RWPE1 (cell line): ENCODE data around the gene PAMR1.

ENCODE experiments used
- CTCF ChIA-PET: fragments of 350-600 bp; sonication (Branson Sonifier 250); formaldehyde crosslinking; extraction: SDS; loops from one replicate; lab custom pipeline; 2021; lab: Yijun Ruan, JAX
- POLR2A ChIA-PET: fragments of 400-600 bp; formaldehyde crosslinking; extraction: SDS; loops from one replicate; lab custom pipeline; 2020; ENCODE audit warnings: antibody characterized with exemption; ENCODE audit not compliant: low non-redundant PET; lab: Yijun Ruan, JAX
- DNase-seq: peaks from one replicate; pipeline ENCODE4 v3.0.0; 2012; ENCODE audit warnings: low spot score
- H3K27ac ChIP-seq: fragments of 450-650 bp; 2 replicates; pipeline ENCODE4 v1.5.1; 2017
- TF ChIP-seq, protein P1 (sequence below): fragments of 450-650 bp; conservative IDR thresholded peaks from 2 replicates; pipeline ENCODE4 v1.5.1; 2017; ENCODE audit warnings: low read depth, mild to moderate bottlenecking

The PAMR1 gene

DNA sequence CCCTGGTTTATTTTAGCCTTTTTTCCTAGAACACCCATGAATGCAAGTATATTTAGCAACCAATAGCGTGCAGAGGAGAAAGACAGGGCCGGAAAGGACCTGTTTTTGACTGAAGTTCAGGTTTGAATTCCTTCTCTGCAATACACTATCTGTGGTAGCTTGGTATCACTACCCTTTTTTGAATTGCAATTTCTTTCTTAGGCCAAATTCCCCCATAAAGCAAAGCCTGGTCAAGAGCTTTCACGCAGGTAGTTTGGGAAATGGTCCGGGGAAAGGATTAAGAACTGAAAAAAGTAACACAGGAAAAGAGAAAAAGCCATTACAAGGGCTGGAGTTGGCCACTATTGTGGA is 38.8 kb upstream of the PAMR1 start:
- no peak overlapping the region for H3K27ac ChIP-seq
- TF ChIP-seq, protein P1, sequence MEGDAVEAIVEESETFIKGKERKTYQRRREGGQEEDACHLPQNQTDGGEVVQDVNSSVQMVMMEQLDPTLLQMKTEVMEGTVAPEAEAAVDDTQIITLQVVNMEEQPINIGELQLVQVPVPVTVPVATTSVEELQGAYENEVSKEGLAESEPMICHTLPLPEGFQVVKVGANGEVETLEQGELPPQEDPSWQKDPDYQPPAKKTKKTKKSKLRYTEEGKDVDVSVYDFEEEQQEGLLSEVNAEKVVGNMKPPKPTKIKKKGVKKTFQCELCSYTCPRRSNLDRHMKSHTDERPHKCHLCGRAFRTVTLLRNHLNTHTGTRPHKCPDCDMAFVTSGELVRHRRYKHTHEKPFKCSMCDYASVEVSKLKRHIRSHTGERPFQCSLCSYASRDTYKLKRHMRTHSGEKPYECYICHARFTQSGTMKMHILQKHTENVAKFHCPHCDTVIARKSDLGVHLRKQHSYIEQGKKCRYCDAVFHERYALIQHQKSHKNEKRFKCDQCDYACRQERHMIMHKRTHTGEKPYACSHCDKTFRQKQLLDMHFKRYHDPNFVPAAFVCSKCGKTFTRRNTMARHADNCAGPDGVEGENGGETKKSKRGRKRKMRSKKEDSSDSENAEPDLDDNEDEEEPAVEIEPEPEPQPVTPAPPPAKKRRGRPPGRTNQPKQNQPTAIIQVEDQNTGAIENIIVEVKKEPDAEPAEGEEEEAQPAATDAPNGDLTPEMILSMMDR = no peak
- ChIA-PET CTCF (no interaction called here), POLR2A (no interaction called here)
- DNase-seq = no peak

DNA sequence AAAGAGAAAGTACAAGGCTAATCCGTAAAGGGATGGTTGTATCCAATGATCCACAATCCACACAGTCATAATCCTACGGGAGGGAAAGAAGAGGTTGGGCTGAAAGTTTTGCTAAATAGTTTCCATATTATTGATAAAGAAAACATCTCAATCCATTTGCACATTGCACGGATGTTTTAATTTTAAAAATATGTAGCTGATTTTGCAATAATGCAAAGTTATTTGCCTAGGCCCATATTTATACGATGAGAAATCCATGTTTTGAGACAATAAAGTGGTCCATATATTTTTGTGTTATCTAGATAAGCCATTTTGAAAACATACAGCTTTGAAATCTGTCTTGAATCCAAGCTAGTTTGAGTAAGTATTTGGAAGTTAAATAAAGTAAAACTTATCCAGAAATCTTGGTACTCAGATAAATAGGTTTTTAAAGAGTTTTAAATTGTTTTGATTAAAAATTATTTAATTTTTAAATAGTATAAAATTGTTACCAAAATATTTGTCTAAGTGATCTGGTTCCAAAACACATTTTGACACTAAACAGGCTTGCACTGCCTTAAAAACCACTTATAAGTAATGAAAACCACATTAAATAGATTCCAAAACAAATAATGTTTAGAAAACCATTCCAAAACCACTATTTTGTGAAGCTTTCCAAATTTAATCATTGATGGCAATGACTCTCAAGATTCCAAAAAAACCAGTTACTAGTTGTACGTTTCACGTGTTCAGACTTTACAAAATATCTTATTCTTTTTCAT is 38.2 kb upstream of the PAMR1 start:
- no peak overlapping the region for H3K27ac ChIP-seq
- TF ChIP-seq, protein P1 = no peak
- DNase-seq = no peak
- ChIA-PET POLR2A (no interaction called here), CTCF (interaction anchor here (0.6 kb wide), 2 partner anchors 56 to 664 kb away, joined by 3 to 4 read pairs; no protein-coding TSS in a partner anchor)

DNA sequence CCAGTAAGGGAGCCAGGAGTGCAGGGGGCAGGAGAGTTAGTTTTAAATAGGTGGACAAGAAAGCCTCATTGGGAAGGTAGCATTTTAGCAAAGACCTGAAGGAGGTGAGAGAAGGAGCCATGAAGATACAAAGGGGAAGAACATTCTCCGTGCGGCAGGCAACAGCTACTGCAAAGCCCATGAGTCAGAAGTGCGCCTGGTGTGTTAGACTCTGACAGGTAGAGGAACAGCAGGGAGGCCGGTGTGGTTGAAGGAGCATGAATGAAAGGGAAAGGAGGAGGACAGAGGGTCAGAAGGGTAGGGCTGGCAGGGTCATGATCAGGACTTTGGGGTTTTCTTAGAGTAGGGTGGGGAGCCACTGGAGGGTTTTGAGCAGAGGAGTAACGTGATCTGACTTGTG is 34.5 kb upstream of the PAMR1 start:
- ChIA-PET CTCF (no interaction called here), POLR2A (no interaction called here)
- TF ChIP-seq, protein P1 = no peak
- DNase-seq = no peak
- H3K27ac ChIP-seq = no peak overlapping the region

GRCh38 chr11:35558513-35558912 is 33.1 kb upstream of the PAMR1 start:
- DNase-seq = no peak
- ChIA-PET CTCF (no interaction called here), POLR2A (no interaction called here)
- no peak overlapping the region; the same call in 1 of the 2 replicates for H3K27ac ChIP-seq
- TF ChIP-seq, protein P1 = no peak

- TF ChIP-seq, protein P1 = no peak
- ChIA-PET CTCF (interaction anchor here (0.9 to 1.1 kb wide), 2 partner anchors 9 to 15 kb away, joined by 3 read pairs; no protein-coding TSS in a partner anchor), POLR2A (no interaction called here)
- H3K27ac ChIP-seq = no peak overlapping the region
- DNase-seq = no peak
Observed at GRCh38 chr11:35555488-35555887, 30.1 kb upstream of the PAMR1 start.

DNA sequence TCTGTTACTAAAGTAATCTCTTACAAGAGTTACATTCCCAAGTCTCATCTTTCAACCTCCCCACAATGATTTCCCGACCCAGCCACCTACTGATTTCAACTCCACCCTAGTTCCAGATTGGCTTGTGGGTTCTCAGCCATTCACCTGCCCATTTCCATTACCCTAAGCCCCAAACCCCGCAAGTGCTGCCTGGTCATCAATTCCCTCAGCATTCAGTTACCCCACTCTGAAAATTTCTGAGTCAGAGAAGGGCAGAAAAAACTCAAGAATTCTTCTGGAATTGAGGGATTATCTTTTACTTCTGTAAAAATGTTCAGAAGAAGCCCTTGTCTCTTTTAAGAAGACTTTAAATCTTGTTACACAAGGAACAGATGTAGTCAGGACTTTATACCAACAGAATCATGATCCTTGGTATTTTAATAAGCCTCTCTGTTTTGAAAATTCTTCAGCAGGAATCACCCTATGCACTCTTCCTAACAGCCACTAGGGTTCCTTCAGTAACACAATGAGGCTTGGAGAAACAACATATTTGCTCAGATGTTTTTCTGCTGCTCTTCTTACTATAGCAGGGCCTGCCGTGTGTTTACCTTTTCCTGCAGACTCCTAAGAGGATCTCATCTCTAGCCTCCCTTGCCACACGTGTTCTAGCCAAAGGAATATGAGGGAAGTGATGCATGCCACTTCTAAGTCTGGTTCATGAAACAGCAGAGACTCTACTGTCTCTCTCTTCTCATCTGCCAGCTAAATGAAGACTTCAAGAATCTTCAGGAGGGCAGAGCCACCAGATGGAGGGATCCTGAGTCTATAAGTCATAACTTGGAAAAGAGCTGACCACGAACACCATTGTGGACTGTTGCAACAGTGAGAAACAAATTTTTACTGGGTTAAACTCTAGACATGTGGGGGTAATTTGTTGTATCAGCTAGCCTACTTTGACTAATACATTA is 29.3 kb upstream of the PAMR1 start:
- CTCF ChIA-PET = interaction anchor here (0.9 kb wide), 1 partner anchor 8 kb away, joined by 3 read pairs; no protein-coding TSS in a partner anchor
- POLR2A ChIA-PET = no interaction called here
- DNase-seq = no peak
- TF ChIP-seq, protein P1 = no peak
- no peak overlapping the region for H3K27ac ChIP-seq
